T-helper 2 cell treated with Interferon-gamma antibody and Interleukin-4, amounts not matched to agents 5 μg/mL and 100 μg/mL, for 36 hours (primary cell): ENCODE data around the gene CLUH.
"Not testable (repeated sequence)": the region's sequence is repeated elsewhere in the genome, so short reads cannot be mapped to it uniquely, and the experiment has no call there.

Source experiments
- DNase-seq: peaks from one replicate; pipeline ENCODE4 v3.0.0; 2021; ENCODE audit warnings: low spot score
- H3K27ac Mint-ChIP-seq: one replicate; pipeline ENCODE4 v1.8.0; 2021; ENCODE audit warnings: mild to moderate bottlenecking, mixed read lengths
- H3K27me3 Mint-ChIP-seq: one replicate; pipeline ENCODE4 v1.8.0; 2021; ENCODE audit warnings: low read depth, mixed read lengths
- H3K36me3 Mint-ChIP-seq: one replicate; pipeline ENCODE4 v1.8.0; 2021; ENCODE audit warnings: low read depth, mixed read lengths
- H3K4me1 Mint-ChIP-seq: one replicate; pipeline ENCODE4 v1.8.0; 2021; ENCODE audit warnings: low read depth, mixed read lengths
- H3K4me3 Mint-ChIP-seq: one replicate; pipeline ENCODE4 v1.8.0; 2022; ENCODE audit warnings: mild to moderate bottlenecking, moderate library complexity, mixed read lengths
- H3K9me3 Mint-ChIP-seq: one replicate; pipeline ENCODE4 v1.8.0; 2021; ENCODE audit warnings: mixed read lengths

CLUH gene

DNA sequence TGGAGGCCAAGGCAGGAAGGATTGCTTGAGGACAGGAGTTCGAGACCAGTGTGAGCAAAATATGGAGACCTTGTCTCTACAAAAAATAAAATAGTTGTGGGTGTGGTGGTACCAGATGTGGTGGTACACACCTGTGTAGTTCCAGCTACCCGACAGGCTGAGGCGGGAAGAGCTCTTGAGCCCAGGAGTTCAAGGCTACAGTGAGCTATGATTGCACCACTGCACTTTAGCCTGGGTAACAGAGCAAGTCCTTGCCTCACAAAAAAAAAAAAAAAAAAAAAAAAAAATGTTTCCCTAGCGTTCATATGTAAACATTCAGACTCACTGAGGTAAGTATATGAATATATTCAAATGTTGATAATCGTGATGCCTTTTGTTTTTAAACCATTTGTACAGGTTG is 39.5 kb downstream of the CLUH start:
- Mint-ChIP-seq H3K36me3 (peaks cover 56% of the 10 kb centered on the region), H3K4me1 (no peaks in the 10 kb centered on the region), H3K9me3 (no peaks in the 10 kb centered on the region), H3K27ac (no peak overlapping the region), H3K4me3 (no peak overlapping the region), H3K27me3 (no peaks in the 10 kb centered on the region)
- DNase-seq, result no peak

DNA sequence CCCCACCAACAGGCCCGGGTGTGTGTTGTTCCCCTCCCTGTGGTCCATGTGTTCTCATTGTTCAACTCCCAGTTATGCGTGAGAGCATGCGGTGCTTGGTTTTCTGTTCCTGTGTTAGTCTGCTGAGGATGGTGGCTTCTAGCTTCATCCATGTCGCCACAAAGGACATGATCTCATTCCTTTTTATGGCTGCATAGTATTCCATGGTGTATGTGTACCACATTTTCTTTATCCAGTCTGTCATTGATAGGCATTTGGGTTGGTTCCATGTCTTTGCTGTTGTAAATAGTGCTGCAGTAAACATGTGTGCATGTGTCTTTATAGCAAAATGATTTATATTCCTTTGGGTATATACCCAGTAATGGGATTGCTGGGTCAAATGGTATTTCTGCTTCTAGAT is 51.2 kb downstream of the CLUH start:
- H3K4me1 Mint-ChIP-seq, result peaks cover 14% of the 10 kb centered on the region
- H3K36me3 Mint-ChIP-seq, result peaks cover 20% of the 10 kb centered on the region
- not testable (repeated sequence) for DNase-seq, H3K27ac Mint-ChIP-seq, H3K4me3 Mint-ChIP-seq, H3K27me3 Mint-ChIP-seq, H3K9me3 Mint-ChIP-seq

DNA sequence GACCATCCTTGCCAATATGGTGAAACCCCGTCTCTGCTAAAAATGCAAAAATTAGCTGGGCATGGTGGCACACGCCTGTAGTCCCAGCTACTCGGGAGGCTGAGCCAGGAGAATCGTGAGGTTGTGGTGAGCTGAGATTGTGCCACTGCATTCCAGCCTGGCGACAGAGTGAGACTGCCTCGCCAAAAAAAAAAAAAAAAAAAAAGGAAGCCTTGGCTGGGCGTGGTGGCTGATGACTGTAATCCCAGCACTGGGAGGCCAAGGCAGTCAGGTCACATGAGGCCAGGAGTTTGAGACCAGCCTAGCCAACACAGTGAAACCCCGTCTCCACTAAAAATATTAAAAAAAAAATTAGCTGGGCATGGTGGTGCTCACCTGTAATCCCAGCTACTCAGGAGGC is 52.2 kb downstream of the CLUH start:
- peaks cover 14% of the 10 kb centered on the region for H3K4me1 Mint-ChIP-seq
- H3K9me3 Mint-ChIP-seq, H3K27ac Mint-ChIP-seq, H3K27me3 Mint-ChIP-seq, DNase-seq, H3K4me3 Mint-ChIP-seq: not testable (repeated sequence)
- H3K36me3 Mint-ChIP-seq, result peaks cover 21% of the 10 kb centered on the region

DNA sequence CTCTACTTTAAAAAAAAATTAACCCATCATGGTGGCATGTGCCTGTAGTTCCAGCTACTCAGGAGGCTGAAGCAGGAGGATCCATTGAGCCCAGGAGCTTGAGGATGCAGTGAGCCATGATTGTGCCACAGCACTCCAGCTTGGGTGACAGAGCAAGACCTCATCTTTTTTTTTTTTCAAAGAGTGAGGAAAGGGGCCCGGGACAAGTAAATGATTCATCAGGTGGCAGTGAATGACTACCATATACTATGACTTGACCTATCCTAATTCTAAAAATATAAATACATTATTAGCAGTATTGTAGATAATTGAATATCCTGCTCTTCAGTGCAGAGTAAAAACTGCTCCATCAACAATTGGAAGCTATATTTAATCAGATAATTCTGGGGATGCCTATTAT is 55.3 kb downstream of the CLUH start:
- no peak overlapping the region for H3K27ac Mint-ChIP-seq
- DNase-seq, result no peak
- peaks cover 11% of the 10 kb centered on the region for H3K4me1 Mint-ChIP-seq
- H3K36me3 Mint-ChIP-seq, result peaks cover 32% of the 10 kb centered on the region
- no peaks in the 10 kb centered on the region for H3K27me3 Mint-ChIP-seq
- no peak overlapping the region for H3K4me3 Mint-ChIP-seq
- H3K9me3 Mint-ChIP-seq, result peaks cover 4% of the 10 kb centered on the region

DNA sequence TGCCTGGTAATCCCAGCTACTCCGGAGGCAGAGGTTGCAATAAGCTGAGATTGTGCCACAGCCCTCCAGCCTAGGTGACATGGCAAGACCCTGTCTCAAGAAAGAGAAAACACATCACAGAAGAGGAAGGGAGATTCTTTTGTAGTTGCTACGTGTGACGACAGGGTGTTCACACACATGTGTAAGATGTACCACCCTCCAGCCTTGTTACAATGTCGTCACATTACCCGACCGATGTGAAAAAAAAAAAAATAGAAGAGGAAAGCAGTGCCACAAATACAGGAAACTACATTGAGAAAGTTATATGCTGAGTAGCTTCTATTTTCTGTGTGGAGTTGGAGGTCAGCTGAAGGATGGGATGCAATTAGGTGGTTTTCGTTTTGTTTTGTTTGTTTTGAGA is 56.0 kb downstream of the CLUH start:
- H3K4me3 Mint-ChIP-seq, result no peak overlapping the region
- no peaks in the 10 kb centered on the region for H3K27me3 Mint-ChIP-seq
- DNase-seq, result no peak
- no peak overlapping the region for H3K27ac Mint-ChIP-seq
- H3K4me1 Mint-ChIP-seq, result peaks cover 5% of the 10 kb centered on the region
- peaks cover 3% of the 10 kb centered on the region for H3K9me3 Mint-ChIP-seq
- peaks cover 31% of the 10 kb centered on the region for H3K36me3 Mint-ChIP-seq

DNA sequence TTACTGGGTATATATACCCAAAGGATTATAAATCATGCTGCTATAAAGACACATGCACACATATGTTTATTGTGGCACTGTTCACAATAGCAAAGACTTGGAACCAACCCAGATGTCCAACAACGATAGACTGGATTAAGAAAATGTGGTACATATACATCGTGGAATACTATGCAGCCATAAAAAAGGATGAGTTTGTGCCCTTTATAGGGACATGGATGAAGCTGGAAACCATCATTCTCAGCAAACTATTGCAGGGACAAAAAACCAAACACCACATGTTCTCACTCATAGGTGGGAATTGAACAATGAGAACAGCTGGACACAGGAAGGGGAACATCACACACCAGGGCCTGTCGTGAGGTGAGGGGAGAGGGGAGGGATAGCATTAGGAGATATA is 58.7 kb downstream of the CLUH start:
- not testable (repeated sequence) for H3K4me1 Mint-ChIP-seq

DNA sequence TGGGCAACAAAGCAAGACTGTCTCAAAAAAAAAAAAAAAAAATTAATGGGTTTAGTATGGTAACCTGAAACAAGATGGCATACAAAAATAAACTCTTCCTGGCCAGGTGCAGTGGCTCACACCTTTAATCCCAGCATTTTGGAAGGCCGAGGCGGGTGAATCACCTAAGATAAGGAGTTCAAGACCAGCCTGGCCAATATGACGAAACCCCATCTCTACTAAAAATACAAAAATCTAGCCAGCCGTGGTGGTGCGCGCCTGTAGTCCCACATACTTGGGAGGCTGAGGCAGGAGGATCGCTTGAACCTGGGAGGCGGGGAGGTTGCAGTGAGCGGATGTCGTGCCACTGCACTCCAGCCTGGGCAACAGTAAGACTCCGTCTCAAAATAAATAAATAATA is 62.4 kb downstream of the CLUH start:
- Mint-ChIP-seq H3K27me3 (no peaks in the 10 kb centered on the region), H3K4me1 (peaks cover 2% of the 10 kb centered on the region), H3K4me3 (no peak overlapping the region), H3K27ac (no peak overlapping the region), H3K36me3 (peaks cover 34% of the 10 kb centered on the region), H3K9me3 (no peaks in the 10 kb centered on the region)
- no peak for DNase-seq

More for the DNA sequence above, 58.7 kb downstream of the CLUH start:
- not testable (repeated sequence) for H3K4me3 Mint-ChIP-seq, H3K9me3 Mint-ChIP-seq, H3K27ac Mint-ChIP-seq, H3K27me3 Mint-ChIP-seq, DNase-seq
- H3K36me3 Mint-ChIP-seq, result peaks cover 30% of the 10 kb centered on the region

DNA sequence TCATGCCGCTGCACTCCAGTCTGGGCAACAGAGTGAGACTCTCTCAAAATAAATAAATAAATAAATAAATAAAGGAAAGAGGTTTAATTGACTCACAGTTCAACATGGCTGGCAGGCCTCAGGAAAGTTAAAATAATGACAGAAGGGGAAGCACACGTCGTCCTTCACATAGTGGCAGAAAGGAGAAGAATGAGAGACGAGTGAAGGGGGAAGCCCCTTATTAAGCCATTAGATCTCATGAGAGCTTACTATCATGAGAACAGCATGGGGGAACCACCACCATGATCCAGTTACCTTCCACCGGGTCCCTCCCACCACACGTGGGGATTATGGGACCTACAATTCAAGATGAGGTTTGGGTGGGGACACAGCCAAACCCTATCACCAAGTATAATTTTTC is 63.6 kb downstream of the CLUH start:
- no peak overlapping the region for H3K27ac Mint-ChIP-seq
- H3K36me3 Mint-ChIP-seq, result peaks cover 39% of the 10 kb centered on the region

DNA sequence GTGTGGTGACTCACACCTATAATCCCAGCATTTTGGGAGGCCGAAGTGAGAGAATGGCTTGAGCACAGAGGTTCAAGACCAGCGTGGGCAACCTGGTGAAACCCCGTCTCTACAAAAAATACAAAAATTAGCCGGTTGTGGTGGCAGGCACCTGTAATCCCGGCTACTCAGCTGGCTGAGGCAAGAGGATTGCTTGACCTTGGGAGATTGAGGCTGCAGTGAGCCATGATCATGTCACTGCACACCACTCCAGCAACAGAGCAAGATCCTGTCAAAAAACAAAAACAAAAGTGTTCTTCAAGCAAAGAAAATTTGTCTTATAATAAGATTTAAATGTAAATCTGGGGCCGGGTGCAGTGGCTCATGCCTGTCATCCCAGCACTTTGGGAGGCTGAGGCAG is 66.6 kb downstream of the CLUH start:
- no peaks in the 10 kb centered on the region for H3K27me3 Mint-ChIP-seq
- peaks cover 2% of the 10 kb centered on the region for H3K4me1 Mint-ChIP-seq
- H3K27ac Mint-ChIP-seq, result no peak overlapping the region
- peaks cover 43% of the 10 kb centered on the region for H3K36me3 Mint-ChIP-seq
- no peak overlapping the region for H3K4me3 Mint-ChIP-seq
- H3K9me3 Mint-ChIP-seq, result no peaks in the 10 kb centered on the region
- DNase-seq, result no peak

More for the DNA sequence above, 63.6 kb downstream of the CLUH start:
- DNase-seq, result no peak
- no peaks in the 10 kb centered on the region for H3K9me3 Mint-ChIP-seq
- no peak overlapping the region for H3K4me3 Mint-ChIP-seq
- peaks cover 2% of the 10 kb centered on the region for H3K4me1 Mint-ChIP-seq
- no peaks in the 10 kb centered on the region for H3K27me3 Mint-ChIP-seq
